Measurements from ENCODE around the gene DLGAP1. TPM values are rescaled to one million over a fixed set of nuclear protein-coding genes. Genes with fewer than 3 reads are reported as not detected.

DLGAP1 gene
- total and polyA plus RNA-seq, 5 donors from 2014 or later = 0.11 to 5.4 (median 0.68) TPM

DNA sequence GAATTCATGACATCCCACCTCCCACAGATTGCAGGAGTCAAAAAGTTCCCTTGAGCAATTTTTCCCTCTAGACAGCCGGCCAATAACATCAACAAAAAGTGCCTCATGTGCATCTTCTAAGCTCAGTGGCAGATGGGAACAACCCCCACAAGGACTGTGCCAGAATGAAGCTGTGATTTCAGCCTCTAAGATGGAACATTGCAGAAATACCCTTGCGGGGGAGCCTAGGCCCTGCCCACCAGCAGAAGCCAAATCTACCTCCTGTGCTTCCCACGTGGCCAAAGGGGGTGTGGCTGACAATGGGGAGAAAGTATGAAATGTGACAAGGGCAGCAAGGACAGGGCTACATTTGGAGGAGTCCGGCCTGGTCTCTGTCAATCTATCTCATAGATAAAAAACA, 522.8 kb downstream of the DLGAP1 start:
- Mint-ChIP-seq H3K4me3 (no peak overlapping the region), H3K27me3 (no peaks in the 10 kb centered on the region), H3K4me1 (no peaks in the 10 kb centered on the region), H3K9me3 (peaks cover 0 to 3% (median 0%) of the 10 kb centered on the region in 7 donors), H3K36me3 (no peaks in the 10 kb centered on the region), H3K27ac (no peak overlapping the region)
- Histone ChIP-seq H3K36me3 (ENCODE audit: control insufficient read depth, insufficient read depth, low read length) (no peaks in the 10 kb centered on the region), H3K27me3 (ENCODE audit: control insufficient read depth, insufficient read depth, low read length) (no peaks in the 10 kb centered on the region), H3K27ac (ENCODE audit: insufficient read depth, low read length, poor library complexity, severe bottlenecking) (no peak overlapping the region), H3K4me1 (ENCODE audit: control insufficient read depth, insufficient read depth, low read length, poor library complexity, severe bottlenecking) (no peaks in the 10 kb centered on the region), H3K9me3 (ENCODE audit: control insufficient read depth in 2 of 2, low read length in 2 of 2) (no peaks in the 10 kb centered on the region), H3K4me3 (ENCODE audit: low read depth, low read length) (no peak overlapping the region)
- DNase-seq (no peak), ATAC-seq (ENCODE audit: low read depth in 2 of 2) (no peak)

DNA sequence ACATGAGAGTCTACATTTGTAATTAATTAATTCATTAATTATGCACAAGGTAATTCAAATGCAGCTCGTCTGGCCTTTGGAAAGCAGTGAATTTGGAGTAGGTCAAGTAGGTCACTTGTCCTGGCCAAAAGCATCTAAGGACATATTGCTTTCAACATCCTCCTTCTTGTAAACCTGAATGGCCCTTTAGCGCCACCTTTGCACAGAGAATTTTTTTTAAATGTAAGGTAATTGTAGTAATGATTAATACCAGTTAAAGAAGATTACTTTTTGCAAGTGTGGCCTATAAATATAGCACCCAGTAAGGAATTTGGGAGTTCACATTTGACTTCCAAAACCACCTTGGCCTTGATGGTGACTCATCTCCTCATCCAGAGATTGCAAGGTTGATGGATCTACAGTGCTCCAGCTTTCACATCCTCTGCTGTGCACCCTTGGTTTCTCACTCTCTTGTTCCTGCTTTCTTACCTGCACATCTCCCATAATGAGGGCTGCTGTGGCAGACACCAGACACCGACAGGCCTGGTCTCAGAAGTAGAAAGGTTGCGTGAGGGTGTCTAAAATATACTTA, 523.5 kb downstream of the DLGAP1 start:
- H3K36me3 Mint-ChIP-seq = no peaks in the 10 kb centered on the region
- H3K27me3 ChIP-seq (ENCODE audit: control insufficient read depth, insufficient read depth, low read length) = no peaks in the 10 kb centered on the region
- no peak overlapping the region for H3K4me3 Mint-ChIP-seq
- no peaks in the 10 kb centered on the region for H3K36me3 ChIP-seq (ENCODE audit: control insufficient read depth, insufficient read depth, low read length)
- no peak for DNase-seq
- no peaks in the 10 kb centered on the region for H3K27me3 Mint-ChIP-seq
- H3K4me1 ChIP-seq (ENCODE audit: control insufficient read depth, insufficient read depth, low read length, poor library complexity, severe bottlenecking) = no peaks in the 10 kb centered on the region
- peaks cover 0 to 3% (median 0%) of the 10 kb centered on the region in 7 donors for H3K9me3 Mint-ChIP-seq
- no peak overlapping the region for H3K27ac Mint-ChIP-seq
- no peaks in the 10 kb centered on the region for H3K9me3 ChIP-seq (ENCODE audit: control insufficient read depth in 2 of 2, low read length in 2 of 2)
- no peak overlapping the region for H3K27ac ChIP-seq (ENCODE audit: insufficient read depth, low read length, poor library complexity, severe bottlenecking)
- no peak overlapping the region for H3K4me3 ChIP-seq (ENCODE audit: low read depth, low read length)
- no peak for ATAC-seq (ENCODE audit: low read depth in 2 of 2)
- no peaks in the 10 kb centered on the region for H3K4me1 Mint-ChIP-seq

DNA sequence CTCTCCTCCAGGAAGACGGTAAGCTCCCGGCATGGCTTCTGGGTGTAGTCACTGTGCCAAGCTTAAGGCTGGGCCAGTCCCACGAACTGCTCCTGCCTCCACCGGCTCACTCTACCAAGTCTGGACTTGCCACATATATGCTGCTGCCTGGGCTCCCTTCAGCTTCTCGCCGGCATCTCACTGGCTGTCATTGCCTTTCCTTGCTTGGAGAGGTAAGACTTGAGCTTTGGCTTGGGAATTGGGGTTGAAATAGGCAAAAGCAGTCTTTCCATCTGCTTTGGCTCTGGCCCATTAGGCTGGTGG, 524.1 kb downstream of the DLGAP1 start:
- H3K4me3 Mint-ChIP-seq = no peak overlapping the region
- Histone ChIP-seq H3K9me3 (ENCODE audit: control insufficient read depth in 2 of 2, low read length in 2 of 2) (no peaks in the 10 kb centered on the region), H3K27me3 (ENCODE audit: control insufficient read depth, insufficient read depth, low read length) (no peaks in the 10 kb centered on the region), H3K27ac (ENCODE audit: insufficient read depth, low read length, poor library complexity, severe bottlenecking) (no peak overlapping the region), H3K36me3 (ENCODE audit: control insufficient read depth, insufficient read depth, low read length) (no peaks in the 10 kb centered on the region), H3K4me3 (ENCODE audit: low read depth, low read length) (no peak overlapping the region), H3K4me1 (ENCODE audit: control insufficient read depth, insufficient read depth, low read length, poor library complexity, severe bottlenecking) (no peaks in the 10 kb centered on the region)
- no peaks in the 10 kb centered on the region for H3K4me1 Mint-ChIP-seq
- no peaks in the 10 kb centered on the region for H3K27me3 Mint-ChIP-seq
- no peaks in the 10 kb centered on the region for H3K36me3 Mint-ChIP-seq
- no peaks in the 10 kb centered on the region for H3K9me3 Mint-ChIP-seq
- no peak overlapping the region for H3K27ac Mint-ChIP-seq
- ATAC-seq (ENCODE audit: low read depth in 2 of 2) (no peak), DNase-seq (no peak)

DNA sequence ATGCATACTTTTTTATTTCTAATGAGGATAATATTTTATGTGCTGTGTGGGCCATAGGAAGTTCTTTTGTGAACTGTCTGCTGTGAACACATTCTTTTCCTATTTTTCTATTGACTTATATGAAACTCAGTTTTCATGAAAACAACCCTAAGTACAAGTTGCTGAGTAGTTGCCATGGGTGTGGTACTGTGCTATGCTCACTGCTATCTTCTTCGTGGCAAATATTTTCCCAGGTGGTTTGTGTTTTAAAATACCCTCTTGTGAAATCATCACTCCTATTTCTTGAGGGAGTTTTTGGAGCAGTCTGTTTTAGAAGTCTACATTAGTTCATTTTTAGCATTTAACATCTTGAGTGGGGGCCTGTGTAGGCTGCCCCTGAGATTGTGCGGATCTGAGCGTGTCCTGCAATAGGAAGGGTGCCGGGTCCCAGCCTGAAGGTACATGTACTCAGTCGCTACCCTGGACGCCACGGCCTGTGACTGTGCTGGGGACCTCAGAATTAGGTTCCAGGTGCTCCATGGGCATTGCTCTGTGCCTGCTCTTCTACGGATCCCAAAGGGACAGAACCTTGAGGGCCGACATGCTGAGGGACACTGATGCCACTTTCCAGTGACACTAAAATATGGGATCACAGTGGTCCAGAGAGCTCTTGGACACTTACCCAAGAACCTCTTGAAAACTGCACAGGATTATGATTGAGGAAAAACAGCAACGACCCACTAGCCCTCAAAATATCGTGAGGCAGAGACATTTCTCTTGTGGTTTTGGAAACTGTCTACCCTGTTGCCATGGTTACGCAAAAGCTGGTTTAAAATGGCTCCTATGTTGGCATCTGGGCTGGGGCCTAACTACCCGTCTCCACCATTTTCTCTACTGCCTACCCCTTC, 524.7 kb downstream of the DLGAP1 start:
- H3K27ac ChIP-seq (ENCODE audit: insufficient read depth, low read length, poor library complexity, severe bottlenecking) = no peak overlapping the region
- H3K36me3 ChIP-seq (ENCODE audit: control insufficient read depth, insufficient read depth, low read length) = no peaks in the 10 kb centered on the region
- no peaks in the 10 kb centered on the region for H3K4me1 Mint-ChIP-seq
- DNase-seq (no peak), ATAC-seq (ENCODE audit: low read depth in 2 of 2) (no peak)
- no peak overlapping the region for H3K4me3 ChIP-seq (ENCODE audit: low read depth, low read length)
- no peaks in the 10 kb centered on the region for H3K27me3 Mint-ChIP-seq
- H3K27me3 ChIP-seq (ENCODE audit: control insufficient read depth, insufficient read depth, low read length) = no peaks in the 10 kb centered on the region
- no peaks in the 10 kb centered on the region for H3K9me3 ChIP-seq (ENCODE audit: control insufficient read depth in 2 of 2, low read length in 2 of 2)
- no peak overlapping the region for H3K4me3 Mint-ChIP-seq
- no peak overlapping the region for H3K27ac Mint-ChIP-seq
- no peaks in the 10 kb centered on the region for H3K4me1 ChIP-seq (ENCODE audit: control insufficient read depth, insufficient read depth, low read length, poor library complexity, severe bottlenecking)
- H3K9me3 Mint-ChIP-seq = peaks cover 0 to 1% (median 0%) of the 10 kb centered on the region in 7 donors
- H3K36me3 Mint-ChIP-seq = no peaks in the 10 kb centered on the region

DNA sequence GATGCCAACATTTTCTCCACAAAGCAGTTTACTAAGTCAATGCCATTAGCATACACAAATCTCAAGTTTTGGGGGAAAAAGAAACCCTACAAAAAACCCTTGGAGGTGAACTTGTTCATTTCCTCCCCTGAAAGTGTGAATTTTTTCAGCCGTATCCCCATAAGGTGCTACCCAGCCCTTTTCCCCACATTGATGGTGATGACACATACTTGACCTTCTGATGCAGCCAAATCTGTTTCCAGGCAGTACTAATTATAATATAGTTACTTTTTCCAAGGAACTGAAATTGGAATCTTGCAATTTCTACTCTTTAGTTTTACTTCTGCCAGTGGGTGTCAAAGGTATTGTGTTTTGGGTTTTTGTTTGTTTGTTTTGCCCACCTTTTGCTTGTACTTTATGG, 530.7 kb downstream of the DLGAP1 start:
- Mint-ChIP-seq H3K27ac (no peak overlapping the region), H3K9me3 (peaks cover 0 to 1% (median 0%) of the 10 kb centered on the region in 7 donors), H3K4me3 (no peak overlapping the region), H3K36me3 (no peaks in the 10 kb centered on the region), H3K27me3 (no peaks in the 10 kb centered on the region), H3K4me1 (no peaks in the 10 kb centered on the region)
- no peaks in the 10 kb centered on the region for H3K9me3 ChIP-seq (ENCODE audit: control insufficient read depth in 2 of 2, low read length in 2 of 2)
- H3K27ac ChIP-seq (ENCODE audit: insufficient read depth, low read length, poor library complexity, severe bottlenecking) = no peak overlapping the region
- H3K4me1 ChIP-seq (ENCODE audit: control insufficient read depth, insufficient read depth, low read length, poor library complexity, severe bottlenecking) = no peaks in the 10 kb centered on the region
- H3K4me3 ChIP-seq (ENCODE audit: low read depth, low read length) = no peak overlapping the region
- no peaks in the 10 kb centered on the region for H3K27me3 ChIP-seq (ENCODE audit: control insufficient read depth, insufficient read depth, low read length)
- no peak for DNase-seq
- H3K36me3 ChIP-seq (ENCODE audit: control insufficient read depth, insufficient read depth, low read length) = no peaks in the 10 kb centered on the region
- no peak for ATAC-seq (ENCODE audit: low read depth in 2 of 2)

DNA sequence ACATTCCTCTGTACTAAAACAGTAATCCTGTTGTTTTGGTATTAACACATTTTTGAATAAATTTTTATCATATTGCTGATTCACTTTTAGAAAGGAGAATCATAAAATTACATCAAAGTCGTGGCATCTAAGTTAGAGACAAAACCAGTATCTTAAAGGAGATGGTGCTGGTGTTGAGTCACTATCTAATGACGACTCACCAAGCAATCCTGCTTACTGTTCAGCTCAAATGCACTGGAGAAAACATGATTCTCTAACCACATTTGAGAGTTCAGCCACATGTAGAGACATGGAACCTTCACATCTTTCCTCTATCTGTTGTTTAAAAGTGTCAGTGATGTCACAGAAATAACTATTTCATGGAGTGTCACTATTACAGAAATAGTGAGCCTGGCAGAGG, 531.4 kb downstream of the DLGAP1 start:
- H3K9me3 ChIP-seq (ENCODE audit: control insufficient read depth in 2 of 2, low read length in 2 of 2) = no peaks in the 10 kb centered on the region
- no peak overlapping the region for H3K27ac Mint-ChIP-seq
- H3K4me1 Mint-ChIP-seq = no peaks in the 10 kb centered on the region
- peaks cover 0 to 1% (median 0%) of the 10 kb centered on the region in 7 donors for H3K9me3 Mint-ChIP-seq
- H3K27ac ChIP-seq (ENCODE audit: insufficient read depth, low read length, poor library complexity, severe bottlenecking) = no peak overlapping the region
- H3K4me1 ChIP-seq (ENCODE audit: control insufficient read depth, insufficient read depth, low read length, poor library complexity, severe bottlenecking) = no peaks in the 10 kb centered on the region
- no peaks in the 10 kb centered on the region for H3K36me3 ChIP-seq (ENCODE audit: control insufficient read depth, insufficient read depth, low read length)
- ATAC-seq (ENCODE audit: low read depth in 2 of 2) (no peak), DNase-seq (no peak)
- H3K27me3 ChIP-seq (ENCODE audit: control insufficient read depth, insufficient read depth, low read length) = no peaks in the 10 kb centered on the region
- H3K27me3 Mint-ChIP-seq = no peaks in the 10 kb centered on the region
- no peak overlapping the region for H3K4me3 ChIP-seq (ENCODE audit: low read depth, low read length)
- H3K4me3 Mint-ChIP-seq = no peak overlapping the region
- H3K36me3 Mint-ChIP-seq = no peaks in the 10 kb centered on the region

DNA sequence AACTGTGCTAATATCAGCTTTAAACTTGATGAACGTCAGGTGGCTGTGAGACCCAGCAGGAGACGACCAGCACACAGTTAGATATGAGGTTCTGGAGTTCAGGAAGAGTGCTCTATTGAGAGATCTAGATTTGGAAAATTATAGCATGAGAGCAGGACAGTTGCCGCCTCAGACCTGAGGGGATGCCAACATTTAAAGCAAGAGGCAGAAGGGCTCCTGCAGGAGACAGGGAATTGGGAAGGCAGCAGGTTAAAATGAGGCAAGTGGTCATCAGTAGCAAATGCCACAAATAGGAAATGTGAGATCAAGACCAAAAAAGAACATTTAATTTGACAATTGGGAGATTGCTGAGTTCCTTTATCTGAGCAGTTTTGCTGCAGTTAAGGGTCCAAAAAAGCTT, 533.3 kb downstream of the DLGAP1 start:
- no peak for DNase-seq
- no peaks in the 10 kb centered on the region for H3K36me3 ChIP-seq (ENCODE audit: control insufficient read depth, insufficient read depth, low read length)
- H3K27ac Mint-ChIP-seq = no peak overlapping the region
- H3K9me3 ChIP-seq (ENCODE audit: control insufficient read depth in 2 of 2, low read length in 2 of 2) = no peaks in the 10 kb centered on the region
- peaks cover 0 to 1% (median 0%) of the 10 kb centered on the region in 7 donors for H3K9me3 Mint-ChIP-seq
- no peaks in the 10 kb centered on the region for H3K4me1 Mint-ChIP-seq
- no peak for ATAC-seq (ENCODE audit: low read depth in 2 of 2)
- H3K27me3 ChIP-seq (ENCODE audit: control insufficient read depth, insufficient read depth, low read length) = no peaks in the 10 kb centered on the region
- H3K36me3 Mint-ChIP-seq = no peaks in the 10 kb centered on the region
- H3K4me3 Mint-ChIP-seq = peak overlapping the region in 1 of 4 donors; percentile 52
- no peak overlapping the region for H3K27ac ChIP-seq (ENCODE audit: insufficient read depth, low read length, poor library complexity, severe bottlenecking)
- H3K27me3 Mint-ChIP-seq = no peaks in the 10 kb centered on the region
- H3K4me3 ChIP-seq (ENCODE audit: low read depth, low read length) = no peak overlapping the region
- H3K4me1 ChIP-seq (ENCODE audit: control insufficient read depth, insufficient read depth, low read length, poor library complexity, severe bottlenecking) = no peaks in the 10 kb centered on the region

DNA sequence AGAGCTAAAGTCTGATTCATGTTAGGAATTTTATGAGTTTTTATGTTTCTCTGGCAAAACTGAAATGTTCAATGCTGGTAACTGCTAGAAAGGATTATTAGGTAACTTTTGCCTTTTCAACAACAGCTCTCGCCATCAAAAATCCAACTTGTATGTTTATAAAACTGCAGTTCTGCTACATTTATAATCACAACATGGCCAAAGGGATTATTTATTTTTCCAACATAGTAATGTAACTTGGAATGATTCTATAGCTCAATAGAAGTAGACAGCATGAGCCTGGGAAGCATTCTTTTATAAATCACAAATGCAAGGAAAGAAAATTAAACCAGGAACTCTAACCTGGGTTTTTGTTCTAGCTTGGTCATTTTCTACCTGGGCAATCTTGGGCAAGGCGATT, 534.3 kb downstream of the DLGAP1 start:
- no peak overlapping the region for H3K4me3 ChIP-seq (ENCODE audit: low read depth, low read length)
- Mint-ChIP-seq H3K36me3 (no peaks in the 10 kb centered on the region), H3K27me3 (no peaks in the 10 kb centered on the region), H3K4me3 (no peak overlapping the region), H3K27ac (no peak overlapping the region), H3K4me1 (no peaks in the 10 kb centered on the region), H3K9me3 (peaks cover 0 to 1% (median 0%) of the 10 kb centered on the region in 7 donors)
- no peak overlapping the region for H3K27ac ChIP-seq (ENCODE audit: insufficient read depth, low read length, poor library complexity, severe bottlenecking)
- no peaks in the 10 kb centered on the region for H3K36me3 ChIP-seq (ENCODE audit: control insufficient read depth, insufficient read depth, low read length)
- H3K27me3 ChIP-seq (ENCODE audit: control insufficient read depth, insufficient read depth, low read length) = no peaks in the 10 kb centered on the region
- no peak for ATAC-seq (ENCODE audit: low read depth in 2 of 2)
- no peak for DNase-seq
- no peaks in the 10 kb centered on the region for H3K4me1 ChIP-seq (ENCODE audit: control insufficient read depth, insufficient read depth, low read length, poor library complexity, severe bottlenecking)
- no peaks in the 10 kb centered on the region for H3K9me3 ChIP-seq (ENCODE audit: control insufficient read depth in 2 of 2, low read length in 2 of 2)

All from CD4-positive, CD25-positive, alpha-beta regulatory T cell (primary cell).